ENCODE measurements around the gene MAGEA11. TPM values are rescaled to one million over a fixed set of nuclear protein-coding genes. Genes with fewer than 3 reads are reported as not detected.

The MAGEA11 gene
- total and polyA plus RNA-seq, 2 of the 4 experiments (the other 2 are of a cell fraction), result not detected

DNA sequence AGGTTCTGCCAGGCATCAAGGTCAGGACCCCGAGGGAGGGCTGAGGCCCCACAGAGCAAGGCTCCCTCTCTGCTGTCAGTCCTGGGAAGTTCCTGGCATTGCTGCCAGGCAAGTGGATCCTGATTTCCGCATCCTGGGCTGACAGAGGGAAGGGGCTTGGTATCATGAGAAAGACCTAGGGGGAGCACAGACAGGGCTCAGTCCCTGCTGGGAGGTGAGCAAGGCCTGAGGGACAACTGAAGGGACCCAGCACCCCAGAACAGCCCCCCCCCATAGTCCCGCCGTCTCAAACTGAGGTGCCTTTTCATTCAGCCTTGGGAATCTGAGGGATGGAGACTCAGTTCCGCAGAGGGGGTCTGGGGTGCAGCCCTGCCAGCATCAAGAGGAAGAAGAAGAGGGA, 971 bp downstream of the MAGEA11 start:
- H3K9ac ChIP-seq (ENCODE audit: low read depth, low read length), result no peak overlapping the region
- H3K9me3 ChIP-seq (ENCODE audit: control insufficient read depth, insufficient read depth, low read length), result no peaks in the 10 kb centered on the region
- H3K18ac ChIP-seq (ENCODE audit: low read depth, low read length), result no peak overlapping the region
- TF ChIP-seq BHLHE40 (IDR thresholded peaks at IDR 0.05; ENCODE audit: low read depth, low read length) (no peak), RAD21 (IDR thresholded peaks at IDR 0.05; ENCODE audit: low read length) (no peak), RCOR1 (IDR thresholded peaks at IDR 0.05; ENCODE audit: insufficient replicate concordance, low read length) (no peak), CEBPB (IDR thresholded peaks at IDR 0.05; ENCODE audit: low read depth, low read length) (no peak), FOS (IDR thresholded peaks at IDR 0.05; ENCODE audit: low read depth, low read length) (no peak), MAZ (IDR thresholded peaks at IDR 0.05; ENCODE audit: borderline replicate concordance, low read depth, low read length) (no peak), POLR2A (IDR thresholded peaks at IDR 0.05; ENCODE audit: low read depth, low read length) (no peak)
- TF ChIP-seq, protein P1, sequence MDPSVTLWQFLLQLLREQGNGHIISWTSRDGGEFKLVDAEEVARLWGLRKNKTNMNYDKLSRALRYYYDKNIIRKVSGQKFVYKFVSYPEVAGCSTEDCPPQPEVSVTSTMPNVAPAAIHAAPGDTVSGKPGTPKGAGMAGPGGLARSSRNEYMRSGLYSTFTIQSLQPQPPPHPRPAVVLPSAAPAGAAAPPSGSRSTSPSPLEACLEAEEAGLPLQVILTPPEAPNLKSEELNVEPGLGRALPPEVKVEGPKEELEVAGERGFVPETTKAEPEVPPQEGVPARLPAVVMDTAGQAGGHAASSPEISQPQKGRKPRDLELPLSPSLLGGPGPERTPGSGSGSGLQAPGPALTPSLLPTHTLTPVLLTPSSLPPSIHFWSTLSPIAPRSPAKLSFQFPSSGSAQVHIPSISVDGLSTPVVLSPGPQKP (IDR thresholded peaks at IDR 0.05; ENCODE audit: borderline replicate concordance, low read depth, low read length), result no peak
- TF ChIP-seq, protein P2, sequence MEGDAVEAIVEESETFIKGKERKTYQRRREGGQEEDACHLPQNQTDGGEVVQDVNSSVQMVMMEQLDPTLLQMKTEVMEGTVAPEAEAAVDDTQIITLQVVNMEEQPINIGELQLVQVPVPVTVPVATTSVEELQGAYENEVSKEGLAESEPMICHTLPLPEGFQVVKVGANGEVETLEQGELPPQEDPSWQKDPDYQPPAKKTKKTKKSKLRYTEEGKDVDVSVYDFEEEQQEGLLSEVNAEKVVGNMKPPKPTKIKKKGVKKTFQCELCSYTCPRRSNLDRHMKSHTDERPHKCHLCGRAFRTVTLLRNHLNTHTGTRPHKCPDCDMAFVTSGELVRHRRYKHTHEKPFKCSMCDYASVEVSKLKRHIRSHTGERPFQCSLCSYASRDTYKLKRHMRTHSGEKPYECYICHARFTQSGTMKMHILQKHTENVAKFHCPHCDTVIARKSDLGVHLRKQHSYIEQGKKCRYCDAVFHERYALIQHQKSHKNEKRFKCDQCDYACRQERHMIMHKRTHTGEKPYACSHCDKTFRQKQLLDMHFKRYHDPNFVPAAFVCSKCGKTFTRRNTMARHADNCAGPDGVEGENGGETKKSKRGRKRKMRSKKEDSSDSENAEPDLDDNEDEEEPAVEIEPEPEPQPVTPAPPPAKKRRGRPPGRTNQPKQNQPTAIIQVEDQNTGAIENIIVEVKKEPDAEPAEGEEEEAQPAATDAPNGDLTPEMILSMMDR (conservative IDR thresholded peaks at IDR 0.05; ENCODE audit: low read depth, low read length), result no peak
- H2BK15ac ChIP-seq (ENCODE audit: low read depth, low read length), result no peak overlapping the region
- H2AK9ac ChIP-seq (replicated peaks; ENCODE audit: low read depth, low read length, poor library complexity), result no peak overlapping the region
- no peaks in the 10 kb centered on the region for H3K9me1 ChIP-seq (ENCODE audit: insufficient read depth, low read length)
- no peak overlapping the region for H3K4me3 ChIP-seq (ENCODE audit: insufficient read depth, low read depth, low read length)
- H3K79me1 ChIP-seq (ENCODE audit: low read depth in 1 of 2, low read length in 2 of 2), result no peaks in the 10 kb centered on the region
- BruUV-seq (replicated peaks), result no TSS peak
- H3K4me2 ChIP-seq (ENCODE audit: low read depth, low read length), result no peak overlapping the region
- no peaks in the 10 kb centered on the region for H3K4me1 ChIP-seq (ENCODE audit: control insufficient read depth, insufficient read depth, low read length)
- H2BK5ac ChIP-seq (ENCODE audit: low read depth, low read length, poor library complexity, severe bottlenecking), result no peak overlapping the region
- no peak overlapping the region for H3K23ac ChIP-seq (ENCODE audit: low read depth, low read length)
- no peaks in the 10 kb centered on the region for H4K20me1 ChIP-seq (ENCODE audit: insufficient read depth, low read length)
- ChIA-PET CTCF (no interaction called here), POLR2A (ENCODE audit: unreplicated experiment) (no interaction called here)
- in situ Hi-C loops (cut with MboI; ENCODE audit: low sequenced_read_pairs) (loop anchor here (25.0 kb wide), 1 partner anchor 124 kb away; no protein-coding TSS in a partner anchor), intact Hi-C loops (cut with micrococcal nuclease) (no loop called here), dilution Hi-C loops (cut with HindIII; ENCODE audit: low sequenced_read_pairs, unreplicated experiment) (no loop called here)
- no CpG with 5 or more reads among the region's 5 CpGs for WGBS, 2 experiments (ENCODE audit: extremely low coverage in 2 of 2, insufficient read length in 1 of 2)
- no peak overlapping the region for H3K14ac ChIP-seq (replicated peaks; ENCODE audit: low read depth, low read length)
- H2AFZ ChIP-seq (replicated peaks; ENCODE audit: low read length, poor library complexity), result no peak overlapping the region
- H2AK5ac ChIP-seq (ENCODE audit: low read depth, low read length), result no peak overlapping the region
- H4K91ac ChIP-seq (ENCODE audit: insufficient read depth, low read depth, low read length), result no peak overlapping the region
- no peak overlapping the region for H4K5ac ChIP-seq (ENCODE audit: low read depth, low read length)
- no peak overlapping the region for H3K4ac ChIP-seq (ENCODE audit: low read depth, low read length)
- ATAC-seq (ENCODE audit: low read depth) (no peak), DNase-seq (no peak)
- H3K36me3 ChIP-seq (ENCODE audit: control insufficient read depth, insufficient read depth, low read length), result no peaks in the 10 kb centered on the region
- H2BK120ac ChIP-seq (ENCODE audit: low read depth, low read length), result no peak overlapping the region
- no peaks in the 10 kb centered on the region for H3K27me3 ChIP-seq (ENCODE audit: control insufficient read depth, insufficient read depth, low read length)
- H3K56ac ChIP-seq (ENCODE audit: extremely low read depth, insufficient read depth, low read length), result no peak overlapping the region
- H4K8ac ChIP-seq (ENCODE audit: low read depth in 2 of 2, low read length in 2 of 2), result no peak overlapping the region
- no peak overlapping the region for H3K27ac ChIP-seq (ENCODE audit: insufficient read depth, low read length)
- no peak overlapping the region for H2BK20ac ChIP-seq (ENCODE audit: low read depth, low read length)
